ENCODE measurements around the gene MYO1A. TPM values are rescaled to one million over a fixed set of nuclear protein-coding genes. Genes with fewer than 3 reads are reported as not detected.

The MYO1A gene
- total and polyA plus RNA-seq, 2 of the 13 experiments (the other 11 are each of a cell fraction or from before 2014, with no cell fraction given), result 5.3 to 6.0 TPM

DNA sequence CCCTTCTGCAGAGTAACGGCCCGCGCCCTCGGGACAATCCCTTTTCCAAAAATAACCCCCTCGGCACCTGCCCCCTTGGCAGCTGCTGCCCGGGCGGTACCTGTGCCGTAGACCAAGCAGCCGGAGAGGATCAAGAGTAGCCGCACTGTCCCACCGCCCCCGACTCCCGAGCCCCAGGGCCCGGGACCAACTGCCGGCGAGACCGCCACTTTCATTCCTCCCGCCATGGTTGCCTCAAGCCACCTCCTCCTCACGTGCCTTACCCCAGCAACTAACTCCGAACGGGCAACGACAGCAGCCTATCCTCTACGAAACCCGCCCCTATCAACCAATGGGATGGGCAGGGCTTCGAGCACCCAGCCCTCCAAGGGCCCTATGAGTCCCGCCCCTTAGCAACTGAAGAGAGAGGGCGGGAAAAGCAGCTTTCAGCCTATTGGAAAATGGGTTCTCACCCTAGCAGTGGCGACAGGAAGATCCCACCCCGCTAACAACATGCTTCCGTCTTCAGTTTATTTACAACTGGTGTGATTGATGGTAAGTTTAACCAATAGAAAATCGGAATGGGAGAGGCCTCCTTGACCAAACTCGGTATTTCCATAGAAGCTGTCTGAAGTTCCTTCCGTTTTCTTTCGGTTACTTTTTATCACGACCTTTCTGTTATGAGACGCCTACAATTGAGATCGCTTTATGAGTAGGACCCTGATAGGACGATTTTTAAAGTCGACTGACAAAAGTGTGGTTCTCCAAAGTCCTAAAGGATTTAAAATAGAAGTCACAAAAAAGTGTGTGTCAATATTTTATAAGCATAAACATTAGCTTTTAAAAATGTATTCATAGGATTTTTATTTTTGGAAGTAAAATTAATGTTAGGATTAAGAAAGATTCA lies 28.8 kb upstream of the MYO1A start, which contains the start of gene NEMP1 (continued):
- TF ChIP-seq IKZF4 (CRISPR knock-in tag; IDR thresholded peaks at IDR 0.05; ENCODE audit: borderline replicate concordance, low read depth, not compliant biosample characterization) (no peak), EZH2 (conservative IDR thresholded peaks at IDR 0.05; ENCODE audit: low read depth, low read length) (no peak), PAF1 (CRISPR knock-in tag; IDR thresholded peaks at IDR 0.05) (no peak), SP1 (IDR thresholded peaks at IDR 0.05) (no peak), SP1 (CRISPR knock-in tag; IDR thresholded peaks at IDR 0.05) (peak; percentile 75), ZNF251 (CRISPR knock-in tag; IDR thresholded peaks at IDR 0.05) (no peak), HNRNPL (IDR thresholded peaks at IDR 0.05; ENCODE audit: low read depth, low read length) (no peak), NFE2L1 (CRISPR knock-in tag; IDR thresholded peaks at IDR 0.05; ENCODE audit: borderline replicate concordance) (no peak), KMT2B (CRISPR knock-in tag; IDR thresholded peaks at IDR 0.05) (peak; percentile 60; the same call in 1 of the 2 replicates), ZMYM4 (CRISPR knock-in tag; IDR thresholded peaks at IDR 0.05) (peak; percentile 71), MAFG (CRISPR knock-in tag; IDR thresholded peaks at IDR 0.05) (no peak), DNMT1 (CRISPR knock-in tag; IDR thresholded peaks at IDR 0.05) (no peak), ZNF3 (CRISPR knock-in tag; IDR thresholded peaks at IDR 0.05) (no peak), FOSL2 (CRISPR knock-in tag; IDR thresholded peaks at IDR 0.05) (peak; percentile 29; the same call in 1 of the 2 replicates), ZNF530 (CRISPR knock-in tag; IDR thresholded peaks at IDR 0.05; ENCODE audit: low read depth) (no peak), SMAD1 (CRISPR knock-in tag; IDR thresholded peaks at IDR 0.05; ENCODE audit: borderline replicate concordance, low read depth) (no peak), ZNF768 (CRISPR knock-in tag; IDR thresholded peaks at IDR 0.05) (peak; percentile 27; the same call in 1 of the 2 replicates), SOX6 (IDR thresholded peaks at IDR 0.05) (no peak), SOX6 (CRISPR knock-in tag; IDR thresholded peaks at IDR 0.05) (no peak; the same call in 1 of the 2 replicates), ZNF746 (CRISPR knock-in tag; IDR thresholded peaks at IDR 0.05) (no peak; the same call in 1 of the 2 replicates), SRY (CRISPR knock-in tag; IDR thresholded peaks at IDR 0.05) (no peak)
- TF ChIP-seq, protein P1, sequence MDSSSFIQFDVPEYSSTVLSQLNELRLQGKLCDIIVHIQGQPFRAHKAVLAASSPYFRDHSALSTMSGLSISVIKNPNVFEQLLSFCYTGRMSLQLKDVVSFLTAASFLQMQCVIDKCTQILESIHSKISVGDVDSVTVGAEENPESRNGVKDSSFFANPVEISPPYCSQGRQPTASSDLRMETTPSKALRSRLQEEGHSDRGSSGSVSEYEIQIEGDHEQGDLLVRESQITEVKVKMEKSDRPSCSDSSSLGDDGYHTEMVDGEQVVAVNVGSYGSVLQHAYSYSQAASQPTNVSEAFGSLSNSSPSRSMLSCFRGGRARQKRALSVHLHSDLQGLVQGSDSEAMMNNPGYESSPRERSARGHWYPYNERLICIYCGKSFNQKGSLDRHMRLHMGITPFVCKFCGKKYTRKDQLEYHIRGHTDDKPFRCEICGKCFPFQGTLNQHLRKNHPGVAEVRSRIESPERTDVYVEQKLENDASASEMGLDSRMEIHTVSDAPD (CRISPR knock-in tag; IDR thresholded peaks at IDR 0.05), result no peak
- TF ChIP-seq, protein P2, sequence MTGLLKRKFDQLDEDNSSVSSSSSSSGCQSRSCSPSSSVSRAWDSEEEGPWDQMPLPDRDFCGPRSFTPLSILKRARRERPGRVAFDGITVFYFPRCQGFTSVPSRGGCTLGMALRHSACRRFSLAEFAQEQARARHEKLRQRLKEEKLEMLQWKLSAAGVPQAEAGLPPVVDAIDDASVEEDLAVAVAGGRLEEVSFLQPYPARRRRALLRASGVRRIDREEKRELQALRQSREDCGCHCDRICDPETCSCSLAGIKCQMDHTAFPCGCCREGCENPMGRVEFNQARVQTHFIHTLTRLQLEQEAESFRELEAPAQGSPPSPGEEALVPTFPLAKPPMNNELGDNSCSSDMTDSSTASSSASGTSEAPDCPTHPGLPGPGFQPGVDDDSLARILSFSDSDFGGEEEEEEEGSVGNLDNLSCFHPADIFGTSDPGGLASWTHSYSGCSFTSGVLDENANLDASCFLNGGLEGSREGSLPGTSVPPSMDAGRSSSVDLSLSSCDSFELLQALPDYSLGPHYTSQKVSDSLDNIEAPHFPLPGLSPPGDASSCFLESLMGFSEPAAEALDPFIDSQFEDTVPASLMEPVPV (CRISPR knock-in tag; IDR thresholded peaks at IDR 0.05), result peak; percentile 87; the same call in 1 of the 2 replicates
- TF ChIP-seq, protein P3, sequence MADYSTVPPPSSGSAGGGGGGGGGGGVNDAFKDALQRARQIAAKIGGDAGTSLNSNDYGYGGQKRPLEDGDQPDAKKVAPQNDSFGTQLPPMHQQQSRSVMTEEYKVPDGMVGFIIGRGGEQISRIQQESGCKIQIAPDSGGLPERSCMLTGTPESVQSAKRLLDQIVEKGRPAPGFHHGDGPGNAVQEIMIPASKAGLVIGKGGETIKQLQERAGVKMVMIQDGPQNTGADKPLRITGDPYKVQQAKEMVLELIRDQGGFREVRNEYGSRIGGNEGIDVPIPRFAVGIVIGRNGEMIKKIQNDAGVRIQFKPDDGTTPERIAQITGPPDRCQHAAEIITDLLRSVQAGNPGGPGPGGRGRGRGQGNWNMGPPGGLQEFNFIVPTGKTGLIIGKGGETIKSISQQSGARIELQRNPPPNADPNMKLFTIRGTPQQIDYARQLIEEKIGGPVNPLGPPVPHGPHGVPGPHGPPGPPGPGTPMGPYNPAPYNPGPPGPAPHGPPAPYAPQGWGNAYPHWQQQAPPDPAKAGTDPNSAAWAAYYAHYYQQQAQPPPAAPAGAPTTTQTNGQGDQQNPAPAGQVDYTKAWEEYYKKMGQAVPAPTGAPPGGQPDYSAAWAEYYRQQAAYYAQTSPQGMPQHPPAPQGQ (CRISPR knock-in tag; IDR thresholded peaks at IDR 0.05; ENCODE audit: borderline replicate concordance), result no peak
- TF ChIP-seq, protein P4, sequence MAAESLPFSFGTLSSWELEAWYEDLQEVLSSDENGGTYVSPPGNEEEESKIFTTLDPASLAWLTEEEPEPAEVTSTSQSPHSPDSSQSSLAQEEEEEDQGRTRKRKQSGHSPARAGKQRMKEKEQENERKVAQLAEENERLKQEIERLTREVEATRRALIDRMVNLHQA (CRISPR knock-in tag; IDR thresholded peaks at IDR 0.05), result no peak

Measured in HepG2 (cell line).